CD14-positive monocyte (primary cell): ENCODE results near the gene MUC5B. TPM values are rescaled to one million over a fixed set of nuclear protein-coding genes. Genes with fewer than 3 reads are reported as not detected.

Source experiments
- DNase-seq, 3 donors: peaks; one replicate each; pipeline ENCODE4 v3.0.0-alpha.2; 2011 to 2022
- H2AFZ ChIP-seq: 2 replicates; pipeline ENCODE4 v1.6.0; 2012; ENCODE audit warnings: mild to moderate bottlenecking, low read depth, low read length, inconsistent platforms; ENCODE audit not compliant: insufficient read depth, poor library complexity, severe bottlenecking
- H3K27ac ChIP-seq, 2 donors: 1 replicate in 1 of 2; 2 replicates in 1 of 2; pipeline ENCODE4 v1.5.1; 2012 to 2013; ENCODE audit warnings: low read length in 2 of 2, control low read depth in 1 of 2, inconsistent platforms in 1 of 2, low read depth in 1 of 2, mild to moderate bottlenecking in 1 of 2
- H3K27me3 ChIP-seq, 2 donors: one replicate each; pipeline versions ENCODE4 v1.6.0 to v1.6.1; 2011 to 2013; ENCODE audit warnings: low read length in 2 of 2; ENCODE audit not compliant: control insufficient read depth in 2 of 2, insufficient read depth in 2 of 2
- H3K36me3 ChIP-seq, 2 donors: replicated peaks in 1 of 2; 1 replicate in 1 of 2; 2 replicates in 1 of 2; pipeline versions ENCODE4 v1.5.1 to v1.6.1; 2012 to 2013; ENCODE audit warnings: low read length in 2 of 2, control low read depth in 1 of 2, inconsistent platforms in 1 of 2, mild to moderate bottlenecking in 1 of 2; ENCODE audit not compliant: insufficient read depth in 2 of 2, control insufficient read depth in 1 of 2
- H3K4me1 ChIP-seq, 2 donors: 1 replicate in 1 of 2; 2 replicates in 1 of 2; pipeline versions ENCODE4 v1.5.1 to v1.6.1; 2012 to 2013; ENCODE audit warnings: low read length in 2 of 2, control low read depth in 1 of 2, inconsistent platforms in 1 of 2, mild to moderate bottlenecking in 1 of 2, moderate library complexity in 1 of 2; ENCODE audit not compliant: insufficient read depth in 2 of 2, control insufficient read depth in 1 of 2
- H3K4me2 ChIP-seq: replicated peaks from 2 replicates; pipeline ENCODE3; 2012; ENCODE audit warnings: low read length, moderate library complexity, mild to moderate bottlenecking; ENCODE audit not compliant: poor library complexity, severe bottlenecking; ENCODE audit errors: extremely low read depth
- H3K4me3 ChIP-seq, 3 experiments: fragments of 200-600 bp in 1 of 3; sonication (generic) in 1 of 3; replicated peaks in 1 of 3; 1 replicate in 2 of 3; 2 replicates in 1 of 3; pipeline ENCODE4 v1.5.1; 2011 to 2013; ENCODE audit warnings: low read length in 3 of 3, mild to moderate bottlenecking in 3 of 3, control low read depth in 2 of 3, low read depth in 2 of 3, inconsistent platforms in 1 of 3, moderate library complexity in 1 of 3
- H3K79me2 ChIP-seq: 2 replicates; pipeline ENCODE4 v1.6.0; 2012; ENCODE audit warnings: mild to moderate bottlenecking, control low read depth, inconsistent platforms, low read length, moderate library complexity; ENCODE audit not compliant: insufficient read depth
- H3K9ac ChIP-seq: 2 replicates; pipeline ENCODE4 v1.6.0; 2017; ENCODE audit warnings: low read length, mild to moderate bottlenecking; ENCODE audit not compliant: insufficient read depth, poor library complexity, severe bottlenecking
- H3K9me3 ChIP-seq, 2 donors: replicated peaks in 1 of 2; 1 replicate in 1 of 2; 2 replicates in 1 of 2; pipeline versions ENCODE4 v1.5.1 to v1.6.1; 2012 to 2013; ENCODE audit warnings: low read length in 2 of 2, control low read depth in 1 of 2; ENCODE audit not compliant: control insufficient read depth in 1 of 2, insufficient read depth in 1 of 2
- H4K20me1 ChIP-seq: 2 replicates; pipeline ENCODE4 v1.6.0; 2012; ENCODE audit warnings: mild to moderate bottlenecking, low read length, control low read depth, moderate library complexity; ENCODE audit not compliant: insufficient read depth
- H3K27ac Mint-ChIP-seq, 7 donors: one replicate each; pipeline ENCODE4 v1.8.0; 2020; ENCODE audit warnings: mild to moderate bottlenecking in 7 of 7, mixed read lengths in 7 of 7, moderate library complexity in 6 of 7, inconsistent platforms in 2 of 7
- H3K27me3 Mint-ChIP-seq, 3 donors: one replicate each; pipeline ENCODE4 v1.8.0; 2021 to 2022; ENCODE audit warnings: low read depth in 3 of 3, mild to moderate bottlenecking in 3 of 3, mixed read lengths in 3 of 3, moderate library complexity in 3 of 3, inconsistent platforms in 1 of 3
- H3K36me3 Mint-ChIP-seq, 2 donors: one replicate each; pipeline ENCODE4 v1.8.0; 2020; ENCODE audit warnings: mixed read lengths in 2 of 2, inconsistent platforms in 1 of 2, mild to moderate bottlenecking in 1 of 2
- H3K4me1 Mint-ChIP-seq: one replicate; pipeline ENCODE4 v1.8.0; 2020; ENCODE audit warnings: mild to moderate bottlenecking, mixed read lengths
- H3K4me3 Mint-ChIP-seq, 2 donors: one replicate each; pipeline ENCODE4 v1.8.0; 2020; ENCODE audit warnings: mild to moderate bottlenecking in 2 of 2, mixed read lengths in 2 of 2, moderate library complexity in 1 of 2
- H3K9me3 Mint-ChIP-seq, 7 donors: one replicate each; pipeline ENCODE4 v1.8.0; 2020 to 2022; ENCODE audit warnings: mixed read lengths in 7 of 7, mild to moderate bottlenecking in 6 of 7, moderate library complexity in 6 of 7, inconsistent platforms in 2 of 7
- CTCF ChIP-seq: fragments of 200-600 bp; IDR thresholded peaks from one replicate; pipeline ENCODE4 v1.8.0; 2022; ENCODE audit warnings: antibody characterized with exemption, mild to moderate bottlenecking
- WGBS: methylation state at CpG from one replicate; pipeline ENCODE4 v1.1.5; 2013; ENCODE audit warnings: missing lambda C conversion rate; ENCODE audit not compliant: insufficient coverage; 5-methylcytosine and 5-hydroxymethylcytosine counted together
- intact Hi-C, 2 donors: fragments of 100-400 bp; cut with micrococcal nuclease; formaldehyde crosslinking; loops; one replicate each; pipeline versions ENCODE4 v1.15.0 to v1.15.1; 2023
- polyA plus RNA-seq, 3 donors: library from polyadenylated mRNA; depleted of rRNA in 1 of 3; unstranded in 2 of 3; stranded (reverse) in 1 of 3; fragments of 300-500 nt in 2 of 3; fragments of >200 nt in 1 of 3; fragmentation: Illumina TruSeq in 2 of 3; gene quantifications; 1 replicate in 2 of 3; 2 replicates in 1 of 3; pipeline ENCODE4 v1.2.3, GENCODE V29; 2012 to 2021

MUC5B gene
- polyA plus RNA-seq, 3 donors, result not detected

- H3K27ac ChIP-seq, result no peak overlapping the region
- WGBS, result 99% methylated on average over 39 of the region's 46 CpGs
- peaks cover 75 to 88% of the 10 kb centered on the region in 2 donors for H3K36me3 ChIP-seq
- H3K4me1 Mint-ChIP-seq, result no peaks in the 10 kb centered on the region
- no peak overlapping the region for H3K4me3 ChIP-seq
- no peak overlapping the region for H2AFZ ChIP-seq
- no peak overlapping the region for H3K9ac ChIP-seq
- H3K9me3 ChIP-seq, result no peaks in the 10 kb centered on the region
- no peaks in the 10 kb centered on the region for H3K27me3 ChIP-seq
- no peak for TF ChIP-seq CTCF
- no peak overlapping the region for H3K4me2 ChIP-seq
- H3K27ac Mint-ChIP-seq, result no peak overlapping the region
- H3K79me2 ChIP-seq, result peaks cover 63% of the 10 kb centered on the region
- peaks cover 0 to 5% (median 0%) of the 10 kb centered on the region in 7 donors for H3K9me3 Mint-ChIP-seq
- peaks cover 91% of the 10 kb centered on the region for H4K20me1 ChIP-seq
- no peak overlapping the region for H3K4me3 Mint-ChIP-seq
- DNase-seq, result no peak
- intact Hi-C loops, result loop anchor here in 1 of 2 donors (5.0 to 10.0 kb wide), 2 partner anchors 226 to 283 kb away; partner anchors contain the start of gene DUSP8
- H3K36me3 Mint-ChIP-seq, result peaks cover 66 to 85% of the 10 kb centered on the region in 2 donors
- H3K4me1 ChIP-seq, result no peaks in the 10 kb centered on the region
- H3K27me3 Mint-ChIP-seq, result no peaks in the 10 kb centered on the region
Measured at GRCh38 chr11:1291295-1292017, 68.6 kb downstream of the MUC5B start.

- DNase-seq, result no peak
- H2AFZ ChIP-seq, result no peak overlapping the region
- 100% methylated on average over 9 of the region's 10 CpGs for WGBS
- H3K4me1 ChIP-seq, result no peaks in the 10 kb centered on the region
- intact Hi-C loops, result loop anchor here in 1 of 2 donors (5.0 to 10.0 kb wide), 2 partner anchors 225 to 283 kb away; partner anchors contain the start of gene DUSP8
- peaks cover 67% of the 10 kb centered on the region for H3K79me2 ChIP-seq
- no peaks in the 10 kb centered on the region for H3K9me3 ChIP-seq
- peaks cover 91% of the 10 kb centered on the region for H4K20me1 ChIP-seq
- peaks cover 0 to 5% (median 0%) of the 10 kb centered on the region in 7 donors for H3K9me3 Mint-ChIP-seq
- H3K4me1 Mint-ChIP-seq, result no peaks in the 10 kb centered on the region
- no peak for TF ChIP-seq CTCF
- H3K9ac ChIP-seq, result no peak overlapping the region
- peaks cover 72 to 84% of the 10 kb centered on the region in 2 donors for H3K36me3 ChIP-seq
- H3K27me3 Mint-ChIP-seq, result no peaks in the 10 kb centered on the region
- peak overlapping the region in 1 of 7 donors; percentile 39 for H3K27ac Mint-ChIP-seq
- H3K27ac ChIP-seq, result no peak overlapping the region
- H3K4me3 Mint-ChIP-seq, result no peak overlapping the region
- H3K36me3 Mint-ChIP-seq, result peaks cover 59 to 80% of the 10 kb centered on the region in 2 donors
- no peak overlapping the region for H3K4me3 ChIP-seq
- no peaks in the 10 kb centered on the region for H3K27me3 ChIP-seq
- no peak overlapping the region for H3K4me2 ChIP-seq
Measured at GRCh38 chr11:1292018-1292643, 69.3 kb downstream of the MUC5B start.
